ENCODE measurements around the gene CHAMP1. TPM values are rescaled to one million over a fixed set of nuclear protein-coding genes. Genes with fewer than 3 reads are reported as not detected.
"Not testable (repeated sequence)": the region's sequence is repeated elsewhere in the genome, so short reads cannot be mapped to it uniquely, and the experiment has no call there.

CHAMP1 gene
- total and polyA plus RNA-seq, 8 donors, result 3.6 to 12.3 (median 7.8) TPM

DNA sequence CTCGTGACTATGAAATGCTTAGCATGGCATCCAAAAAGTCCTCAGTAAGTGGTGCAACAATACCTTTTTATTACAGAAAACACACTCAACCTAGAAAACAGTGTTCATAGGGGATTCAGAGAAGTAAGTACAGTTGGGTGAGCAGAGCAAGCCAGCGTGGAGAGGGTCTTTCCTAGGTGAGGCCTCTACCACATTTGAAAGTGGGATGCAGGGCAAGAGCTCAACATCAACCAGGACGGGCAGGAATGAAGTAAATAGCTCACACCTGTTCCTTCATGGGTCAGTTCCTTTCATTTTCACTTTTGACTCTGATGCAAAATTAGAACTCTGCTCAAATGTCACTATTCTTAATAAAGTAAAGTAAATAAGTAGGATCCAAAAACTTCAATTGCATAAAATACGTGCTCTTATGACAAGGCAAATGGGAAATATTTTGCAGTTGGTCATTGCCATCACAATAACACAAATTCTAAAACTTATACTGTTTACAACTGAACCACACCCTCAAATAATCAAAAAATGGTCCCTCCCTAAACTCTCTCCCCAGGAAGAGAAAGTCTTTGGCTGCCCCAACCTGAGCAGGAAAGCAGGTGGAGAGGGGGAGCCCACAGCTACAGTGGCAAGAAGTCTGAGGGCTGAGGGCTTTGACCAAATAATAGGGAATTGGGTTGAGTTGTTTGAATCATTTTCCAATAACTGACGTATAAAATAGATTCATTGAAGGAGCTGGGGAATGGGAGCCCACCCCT, 20.2 kb downstream of the CHAMP1 start:
- no peaks in the 10 kb centered on the region for H3K4me1 ChIP-seq
- no peak overlapping the region for H3K27ac ChIP-seq
- no peaks in the 10 kb centered on the region for H3K36me3 ChIP-seq
- no peak overlapping the region for H3K4me3 ChIP-seq
- no peaks in the 10 kb centered on the region for H3K27me3 ChIP-seq
- 61 to 63% methylated on average over 5 of the region's 5 CpGs for WGBS, 2 donors
- TF ChIP-seq, protein P1, sequence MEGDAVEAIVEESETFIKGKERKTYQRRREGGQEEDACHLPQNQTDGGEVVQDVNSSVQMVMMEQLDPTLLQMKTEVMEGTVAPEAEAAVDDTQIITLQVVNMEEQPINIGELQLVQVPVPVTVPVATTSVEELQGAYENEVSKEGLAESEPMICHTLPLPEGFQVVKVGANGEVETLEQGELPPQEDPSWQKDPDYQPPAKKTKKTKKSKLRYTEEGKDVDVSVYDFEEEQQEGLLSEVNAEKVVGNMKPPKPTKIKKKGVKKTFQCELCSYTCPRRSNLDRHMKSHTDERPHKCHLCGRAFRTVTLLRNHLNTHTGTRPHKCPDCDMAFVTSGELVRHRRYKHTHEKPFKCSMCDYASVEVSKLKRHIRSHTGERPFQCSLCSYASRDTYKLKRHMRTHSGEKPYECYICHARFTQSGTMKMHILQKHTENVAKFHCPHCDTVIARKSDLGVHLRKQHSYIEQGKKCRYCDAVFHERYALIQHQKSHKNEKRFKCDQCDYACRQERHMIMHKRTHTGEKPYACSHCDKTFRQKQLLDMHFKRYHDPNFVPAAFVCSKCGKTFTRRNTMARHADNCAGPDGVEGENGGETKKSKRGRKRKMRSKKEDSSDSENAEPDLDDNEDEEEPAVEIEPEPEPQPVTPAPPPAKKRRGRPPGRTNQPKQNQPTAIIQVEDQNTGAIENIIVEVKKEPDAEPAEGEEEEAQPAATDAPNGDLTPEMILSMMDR (IDR thresholded peaks at IDR 0.05), result no peak
- DNase-seq, result no peak
- no peak for FAIRE-seq
- intact Hi-C loops (cut with DNase I), result no loop called here
- ATAC-seq, result no peak
- no peaks in the 10 kb centered on the region for H3K9me3 ChIP-seq

DNA sequence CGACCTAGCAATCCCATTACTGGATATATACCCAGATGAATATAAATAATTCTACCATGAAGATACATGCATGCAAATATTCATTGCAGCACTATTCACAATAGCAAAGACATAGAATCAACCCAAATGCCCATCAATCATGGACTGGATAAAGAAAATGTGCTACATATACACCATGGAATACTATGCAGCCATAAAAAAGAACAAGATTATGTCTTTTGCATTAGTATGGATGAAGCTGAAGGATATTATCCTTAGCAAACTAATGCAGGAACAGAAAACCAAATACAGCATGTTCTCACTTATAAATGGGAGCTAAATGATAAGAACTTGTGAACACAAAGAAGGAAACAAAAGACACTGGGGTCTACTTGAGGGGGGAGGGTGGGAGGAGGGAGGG, 22.2 kb downstream of the CHAMP1 start:
- intact Hi-C loops (cut with DNase I); H3K27ac ChIP-seq; ATAC-seq; H3K4me1 ChIP-seq; H3K9me3 ChIP-seq; H3K4me3 ChIP-seq; H3K36me3 ChIP-seq; H3K27me3 ChIP-seq; DNase-seq; FAIRE-seq: not testable (repeated sequence)
- WGBS, 2 donors, result 74 to 75% methylated on average over 1 of the region's 1 CpG

DNA sequence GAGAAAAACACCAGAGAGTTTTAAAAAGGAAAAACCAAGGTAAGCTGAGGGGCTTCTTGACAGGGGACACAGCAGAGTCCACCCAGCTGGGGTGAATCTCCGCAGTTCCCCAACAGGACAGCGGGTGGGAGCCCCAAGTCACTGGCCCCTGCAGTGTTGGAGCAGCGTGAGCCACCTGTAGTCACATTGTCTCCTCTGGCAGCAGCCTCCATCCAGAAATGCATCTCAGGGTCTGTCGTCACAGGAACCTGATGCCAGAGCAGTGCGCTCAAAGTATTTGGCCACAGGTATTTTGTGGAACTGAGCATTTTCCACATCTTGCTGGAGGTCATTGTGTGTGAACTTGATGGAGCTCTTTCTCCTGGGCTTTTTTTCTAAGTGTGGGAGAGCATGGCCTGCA, 24.7 kb downstream of the CHAMP1 start:
- no peaks in the 10 kb centered on the region for H3K9me3 ChIP-seq
- no peak overlapping the region for H3K27ac ChIP-seq
- intact Hi-C loops (cut with DNase I), result no loop called here
- no peaks in the 10 kb centered on the region for H3K27me3 ChIP-seq
- DNase-seq (no peak), ATAC-seq (no peak), FAIRE-seq (no peak)
- TF ChIP-seq, protein P1 (IDR thresholded peaks at IDR 0.05), result no peak
- H3K4me3 ChIP-seq, result no peak overlapping the region
- no peaks in the 10 kb centered on the region for H3K4me1 ChIP-seq
- H3K36me3 ChIP-seq, result no peaks in the 10 kb centered on the region
- WGBS, 2 donors, result 85 to 87% methylated on average over 5 of the region's 5 CpGs

DNA sequence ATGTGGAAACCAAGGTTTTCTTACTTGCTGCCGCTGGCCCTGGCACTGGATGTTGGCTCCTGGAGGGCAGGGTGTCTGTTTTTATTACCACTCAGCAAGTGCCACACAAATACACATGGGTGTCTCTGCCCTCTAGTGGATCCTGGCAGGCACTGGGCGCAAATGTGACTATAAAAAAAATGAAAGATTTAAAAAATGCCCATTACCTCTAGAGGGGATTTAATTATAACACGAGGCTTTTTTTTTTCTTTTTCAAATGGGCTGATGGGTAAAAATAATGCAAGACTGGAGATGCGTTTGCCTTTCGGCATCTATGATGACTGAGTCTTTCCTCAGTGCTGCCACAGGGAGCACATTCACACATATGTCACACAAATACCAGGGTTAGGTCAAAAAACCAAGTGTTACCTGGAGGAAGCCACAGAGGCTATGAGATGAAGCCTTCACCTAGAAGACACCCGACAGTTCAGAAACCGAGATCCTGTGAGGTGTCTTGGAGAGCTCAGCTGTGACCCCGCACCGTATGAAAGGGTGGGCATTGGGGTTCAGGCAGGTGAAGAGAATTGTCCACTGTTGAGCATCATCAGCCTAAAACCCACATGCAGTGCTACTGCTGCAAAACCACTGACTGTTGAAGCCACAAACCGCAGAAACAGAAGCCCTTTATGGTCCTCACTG, 25.7 kb downstream of the CHAMP1 start:
- no peaks in the 10 kb centered on the region for H3K4me1 ChIP-seq
- H3K27ac ChIP-seq, result no peak overlapping the region
- ATAC-seq (peak; percentile 58 to 84 (median 78)), DNase-seq (peak in 4 of 6 donors; percentile 44 to 61 (median 56)), FAIRE-seq (no peak)
- WGBS, 2 donors, result 32 to 37% methylated on average over 10 of the region's 10 CpGs
- H3K36me3 ChIP-seq, result no peaks in the 10 kb centered on the region
- intact Hi-C loops (cut with DNase I), result no loop called here
- H3K9me3 ChIP-seq, result no peaks in the 10 kb centered on the region
- H3K4me3 ChIP-seq, result no peak overlapping the region
- no peaks in the 10 kb centered on the region for H3K27me3 ChIP-seq
- TF ChIP-seq, protein P1 (IDR thresholded peaks at IDR 0.05), result peak; percentile 29 to 58 (median 52)

DNA sequence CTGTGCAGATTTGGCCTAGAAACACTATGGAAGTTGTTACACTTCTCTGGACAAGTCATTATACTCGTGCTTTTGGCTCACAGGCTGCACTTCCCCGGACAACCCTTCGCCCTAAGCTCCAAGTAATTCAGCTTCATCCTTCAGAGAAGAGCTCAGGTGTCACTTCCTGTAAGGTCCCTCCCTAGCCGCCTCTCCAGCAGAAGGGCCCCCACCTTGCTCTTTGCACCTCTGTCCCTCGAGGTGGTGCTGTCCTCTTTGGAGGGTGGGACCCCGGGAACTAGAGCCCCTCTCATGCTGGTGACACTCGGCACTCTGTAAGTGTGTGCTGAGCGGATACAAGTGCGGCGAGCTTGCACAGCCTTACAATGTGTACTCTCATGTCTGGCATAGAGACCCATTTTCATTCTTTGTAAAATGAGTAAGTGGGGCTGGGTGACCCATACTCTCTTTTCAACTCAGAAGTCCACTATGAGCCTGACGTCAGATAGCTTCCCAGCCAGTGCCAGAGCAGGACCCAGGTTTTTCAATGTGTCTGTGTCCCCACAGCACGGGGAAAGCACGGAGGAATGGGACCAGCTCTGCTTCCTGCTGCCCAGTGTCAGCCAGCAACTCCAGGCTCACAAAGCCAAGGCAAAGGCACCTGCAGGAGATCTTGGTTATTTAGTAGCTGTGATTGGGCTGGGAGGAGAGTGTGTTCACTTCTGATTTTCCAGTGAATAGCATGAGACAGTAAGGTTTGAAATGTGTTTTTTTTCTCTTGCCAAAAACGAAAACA, 26.9 kb downstream of the CHAMP1 start:
- FAIRE-seq, result no peak
- DNase-seq, result no peak
- no peaks in the 10 kb centered on the region for H3K4me1 ChIP-seq
- no peak overlapping the region for H3K27ac ChIP-seq
- no peak for ATAC-seq
- no peaks in the 10 kb centered on the region for H3K27me3 ChIP-seq
- intact Hi-C loops (cut with DNase I), result no loop called here
- H3K9me3 ChIP-seq, result no peaks in the 10 kb centered on the region
- TF ChIP-seq, protein P1 (IDR thresholded peaks at IDR 0.05), result no peak
- no peak overlapping the region for H3K4me3 ChIP-seq
- H3K36me3 ChIP-seq, result no peaks in the 10 kb centered on the region
- 61 to 66% methylated on average over 14 of the region's 14 CpGs for WGBS, 2 donors

DNA sequence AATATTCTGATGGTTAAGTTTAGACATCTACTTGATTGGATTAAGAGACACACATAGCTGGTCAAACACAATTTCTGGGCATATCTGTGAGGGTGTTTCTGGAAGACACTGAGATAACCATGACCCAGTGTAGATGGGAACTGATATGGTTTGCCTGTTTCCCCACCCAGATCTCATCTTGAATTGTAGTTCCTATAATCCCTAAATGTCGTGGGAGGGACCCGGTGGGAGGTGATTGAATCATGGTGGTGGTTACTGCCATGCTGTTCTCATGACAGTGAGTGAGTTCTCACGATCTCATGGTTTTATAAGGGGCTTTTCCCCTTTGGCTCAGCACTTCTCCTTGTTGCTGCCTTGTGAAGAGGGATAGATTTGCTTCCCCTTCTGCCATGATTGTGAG, 33.0 kb downstream of the CHAMP1 start:
- H3K36me3 ChIP-seq; H3K4me1 ChIP-seq; H3K27me3 ChIP-seq; H3K4me3 ChIP-seq; ATAC-seq; H3K27ac ChIP-seq; intact Hi-C loops (cut with DNase I); FAIRE-seq; H3K9me3 ChIP-seq; DNase-seq: not testable (repeated sequence)
- 52 to 61% methylated on average over 3 of the region's 3 CpGs for WGBS, 2 donors

Data from pancreas (tissue), 10 donors.